B cell (primary cell): ENCODE measurements around the gene RBM22. TPM values are rescaled to one million over a fixed set of nuclear protein-coding genes. Genes with fewer than 3 reads are reported as not detected.

Experiments used
- ATAC-seq: fragments of 200-7000 bp; cut with Tn5 transposase; one replicate; pipeline ENCODE4 v1.10.0; 2021; ENCODE audit warnings: low read depth, mild to moderate bottlenecking, moderate number of reproducible peaks, moderate library complexity
- CTCF ChIA-PET: fragments of 350-600 bp; sonication (Branson Sonifier 250); formaldehyde crosslinking; loops from one replicate; lab custom pipeline; 2021; ENCODE audit warnings: antibody characterized with exemption, inconsistent platforms; lab: Charles Lee
- POLR2A ChIA-PET: fragments of 350-600 bp; sonication (Branson Sonifier 250); formaldehyde crosslinking; loops from one replicate; lab custom pipeline; 2021; ENCODE audit warnings: antibody characterized with exemption; lab: Charles Lee
- DNase-seq: peaks from one replicate; pipeline ENCODE4 v3.0.0; 2013
- H2AFZ ChIP-seq: 2 replicates; pipeline ENCODE4 v1.6.1; 2012; ENCODE audit warnings: mild to moderate bottlenecking, low read depth, low read length; ENCODE audit not compliant: insufficient read depth, poor library complexity, severe bottlenecking
- H3K27ac ChIP-seq, 2 donors: 1 replicate in 1 of 2; 2 replicates in 1 of 2; pipeline ENCODE4 v1.5.1; 2012 to 2013; ENCODE audit warnings: low read length in 2 of 2, mild to moderate bottlenecking in 2 of 2, moderate library complexity in 1 of 2
- H3K27me3 ChIP-seq, 4 experiments: fragments of 200-600 bp in 1 of 4; sonication (generic) in 1 of 4; replicated peaks in 1 of 4; 1 replicate in 2 of 4; 2 replicates in 2 of 4; pipeline versions ENCODE4 v1.6.1 to v1.7.0; 2013 to 2016; ENCODE audit warnings: low read length in 3 of 4, mild to moderate bottlenecking in 2 of 4, mixed read lengths in 1 of 4, moderate library complexity in 1 of 4; ENCODE audit not compliant: insufficient read depth in 4 of 4, control insufficient read depth in 3 of 4; ENCODE audit errors: control extremely low read depth in 1 of 4
- H3K36me3 ChIP-seq, 2 experiments: replicated peaks in 1 of 2; 1 replicate in 1 of 2; 2 replicates in 1 of 2; pipeline versions ENCODE4 v1.6.1 to v1.7.1; 2013; ENCODE audit warnings: low read length in 1 of 2; ENCODE audit not compliant: insufficient read depth in 2 of 2, control insufficient read depth in 1 of 2; ENCODE audit errors: control extremely low read depth in 1 of 2, extremely low read depth in 1 of 2
- H3K4me1 ChIP-seq, 2 donors: fragments of 200-600 bp in 1 of 2; sonication (generic) in 1 of 2; 1 replicate in 1 of 2; 2 replicates in 1 of 2; pipeline versions ENCODE4 v1.5.1 to v1.6.1; 2013 to 2017; ENCODE audit warnings: low read length in 2 of 2; ENCODE audit not compliant: control insufficient read depth in 2 of 2, insufficient read depth in 2 of 2
- H3K4me2 ChIP-seq: replicated peaks from 2 replicates; pipeline ENCODE3; 2012; ENCODE audit warnings: mild to moderate bottlenecking, low read depth, low read length; ENCODE audit not compliant: poor library complexity, severe bottlenecking
- H3K4me3 ChIP-seq, 5 experiments: fragments of 200-600 bp in 1 of 5; sonication (generic) in 1 of 5; 1 replicate in 3 of 5; 2 replicates in 2 of 5; pipeline versions ENCODE4 v1.5.1 to v1.7.0; 2011 to 2016; ENCODE audit warnings: low read length in 4 of 5, mild to moderate bottlenecking in 4 of 5, low read depth in 2 of 5, control low read depth in 1 of 5, moderate library complexity in 1 of 5; ENCODE audit not compliant: insufficient read depth in 1 of 5; ENCODE audit errors: control extremely low read depth in 1 of 5, extremely low read depth in 1 of 5
- H3K79me2 ChIP-seq: fragments of 200-600 bp; sonication (generic); one replicate; pipeline ENCODE4 v1.6.0; 2016; ENCODE audit warnings: low read length; ENCODE audit not compliant: control insufficient read depth, insufficient read depth
- H3K9ac ChIP-seq: fragments of 200-600 bp; sonication (generic); 2 replicates; pipeline ENCODE4 v1.6.1; 2017; ENCODE audit warnings: mild to moderate bottlenecking, low read length, moderate library complexity
- H3K9me3 ChIP-seq, 3 donors: one replicate each; pipeline versions ENCODE4 v1.6.1 to v1.7.1; 2013; ENCODE audit warnings: low read length in 2 of 3; ENCODE audit not compliant: control insufficient read depth in 2 of 3, insufficient read depth in 1 of 3; ENCODE audit errors: control extremely low read depth in 1 of 3
- H4K20me1 ChIP-seq: 2 replicates; pipeline ENCODE4 v1.6.0; 2012; ENCODE audit warnings: mild to moderate bottlenecking, low read length; ENCODE audit not compliant: insufficient read depth, control insufficient read depth, poor library complexity, severe bottlenecking
- H3K27ac Mint-ChIP-seq: one replicate; pipeline ENCODE4 v1.8.0; 2021; ENCODE audit warnings: mixed read lengths
- H3K27me3 Mint-ChIP-seq: one replicate; pipeline ENCODE4 v1.8.0; 2021; ENCODE audit warnings: mixed read lengths
- H3K4me1 Mint-ChIP-seq: one replicate; pipeline ENCODE4 v1.8.0; 2021; ENCODE audit warnings: mixed read lengths
- H3K4me3 Mint-ChIP-seq: one replicate; pipeline ENCODE4 v1.8.0; 2021; ENCODE audit warnings: mixed read lengths
- H3K9me3 Mint-ChIP-seq: one replicate; pipeline ENCODE4 v1.8.0; 2022; ENCODE audit warnings: mixed read lengths; ENCODE audit not compliant: insufficient read depth
- EZH2 ChIP-seq: IDR thresholded peaks from 2 replicates; pipeline ENCODE4 v1.6.1; 2012; ENCODE audit warnings: borderline replicate concordance, low read depth, mild to moderate bottlenecking, moderate library complexity, low read length; ENCODE audit not compliant: insufficient read depth, poor library complexity, severe bottlenecking
- WGBS: methylation state at CpG from one replicate; pipeline ENCODE4 v1.1.5; 2013; ENCODE audit warnings: missing lambda C conversion rate; ENCODE audit not compliant: insufficient coverage; 5-methylcytosine and 5-hydroxymethylcytosine counted together
- intact Hi-C: fragments of 100-400 bp; cut with micrococcal nuclease; formaldehyde crosslinking; loops from one replicate; pipeline ENCODE4 v1.10.0; 2022
- polyA plus RNA-seq: library from polyadenylated mRNA; depleted of rRNA; stranded (reverse); fragments of >200 nt; gene quantifications from 2 replicates; pipeline ENCODE4 v1.2.3, GENCODE V29; 2012
- total RNA-seq, 2 donors: library from RNA; stranded (reverse); fragments of 120-200 nt in 1 of 2; gene quantifications; 1 replicate in 1 of 2; 2 replicates in 1 of 2; pipeline versions ENCODE4 v1.2.3 to v1.2.4, GENCODE V29; 2013 to 2022
- TF ChIP-seq, protein P1 (sequence below): fragments of 200-600 bp; IDR thresholded peaks from one replicate; pipeline ENCODE4 v1.8.0; 2022; ENCODE audit warnings: antibody characterized with exemption, mild to moderate bottlenecking

Gene RBM22
- total and polyA plus RNA-seq, 2 donors (not counting 1 experiment from before 2014, with no cell fraction given) = 70.6 to 89.4 TPM

GRCh38 chr5:150658121-150658520 is 42.7 kb downstream of the RBM22 start:
- intact Hi-C loops = no loop called here

More at GRCh38 chr5:150658121-150658520, 42.7 kb downstream of the RBM22 start:
- WGBS = 100% methylated on average over 3 of the region's 4 CpGs
- Mint-ChIP-seq H3K4me1 (peaks cover 16% of the 10 kb centered on the region), H3K9me3 (no peaks in the 10 kb centered on the region), H3K27ac (no peak overlapping the region), H3K4me3 (peak overlapping the region; percentile 10), H3K27me3 (peaks cover 11% of the 10 kb centered on the region)
- Histone ChIP-seq H3K4me1 (peaks cover 10 to 15% of the 10 kb centered on the region in 2 donors), H3K27ac (no peak overlapping the region), H3K27me3 (peaks cover 0 to 8% (median 0%) of the 10 kb centered on the region in 4 experiments), H3K4me3 (no peak overlapping the region), H3K79me2 (no peaks in the 10 kb centered on the region), H3K9ac (no peak overlapping the region), H3K36me3 (no peaks in the 10 kb centered on the region), H4K20me1 (no peaks in the 10 kb centered on the region), H2AFZ (no peak overlapping the region), H3K9me3 (no peaks in the 10 kb centered on the region), H3K4me2 (no peak overlapping the region)
- CTCF ChIA-PET = interaction anchor here (0.8 to 6.1 kb wide), 8 partner anchors 11 to 201 kb away, joined by 3 to 110 read pairs (median 3); partner anchors contain the start of genes RBM22 and SMIM3
- no peak for ATAC-seq
- TF ChIP-seq EZH2 = no peak
- TF ChIP-seq, protein P1, sequence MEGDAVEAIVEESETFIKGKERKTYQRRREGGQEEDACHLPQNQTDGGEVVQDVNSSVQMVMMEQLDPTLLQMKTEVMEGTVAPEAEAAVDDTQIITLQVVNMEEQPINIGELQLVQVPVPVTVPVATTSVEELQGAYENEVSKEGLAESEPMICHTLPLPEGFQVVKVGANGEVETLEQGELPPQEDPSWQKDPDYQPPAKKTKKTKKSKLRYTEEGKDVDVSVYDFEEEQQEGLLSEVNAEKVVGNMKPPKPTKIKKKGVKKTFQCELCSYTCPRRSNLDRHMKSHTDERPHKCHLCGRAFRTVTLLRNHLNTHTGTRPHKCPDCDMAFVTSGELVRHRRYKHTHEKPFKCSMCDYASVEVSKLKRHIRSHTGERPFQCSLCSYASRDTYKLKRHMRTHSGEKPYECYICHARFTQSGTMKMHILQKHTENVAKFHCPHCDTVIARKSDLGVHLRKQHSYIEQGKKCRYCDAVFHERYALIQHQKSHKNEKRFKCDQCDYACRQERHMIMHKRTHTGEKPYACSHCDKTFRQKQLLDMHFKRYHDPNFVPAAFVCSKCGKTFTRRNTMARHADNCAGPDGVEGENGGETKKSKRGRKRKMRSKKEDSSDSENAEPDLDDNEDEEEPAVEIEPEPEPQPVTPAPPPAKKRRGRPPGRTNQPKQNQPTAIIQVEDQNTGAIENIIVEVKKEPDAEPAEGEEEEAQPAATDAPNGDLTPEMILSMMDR = no peak
- POLR2A ChIA-PET = no interaction called here
- DNase-seq = no peak
